Keratinocyte (primary cell): Measurements from ENCODE around the gene OR5K1. TPM values are rescaled to one million over a fixed set of nuclear protein-coding genes. Genes with fewer than 3 reads are reported as not detected.

Experiments
- DNase-seq: peaks from one replicate; pipeline ENCODE4 v3.0.0-alpha.2; 2011; ENCODE audit warnings: low read depth, missing footprints, low spot score
- FAIRE-seq: peaks from 2 replicates; lab custom pipeline; 2011; peaks lifted over from hg19 to GRCh38; lab: Jason Lieb, UNC
- H2AFZ ChIP-seq: 2 replicates; pipeline ENCODE4 v1.6.0; 2012; ENCODE audit warnings: low read length, control low read depth, inconsistent platforms; ENCODE audit not compliant: control insufficient read depth
- H3K27ac ChIP-seq: 2 replicates; pipeline ENCODE4 v1.5.1; 2011; ENCODE audit warnings: low read length; ENCODE audit not compliant: control insufficient read depth, insufficient read depth
- H3K27me3 ChIP-seq: 3 replicates; pipeline ENCODE4 v1.6.0; 2011; ENCODE audit warnings: low read length; ENCODE audit not compliant: control insufficient read depth, insufficient read depth; ENCODE audit errors: extremely low read depth
- H3K36me3 ChIP-seq, 2 experiments: 2 replicates in 1 of 2; 3 replicates in 1 of 2; pipeline ENCODE4 v1.5.1; 2011; ENCODE audit warnings: low read length in 2 of 2, mild to moderate bottlenecking in 1 of 2; ENCODE audit not compliant: control insufficient read depth in 2 of 2, insufficient read depth in 2 of 2; ENCODE audit errors: extremely low read depth in 1 of 2
- H3K4me1 ChIP-seq: 3 replicates; pipeline ENCODE4 v1.5.1; 2011; ENCODE audit warnings: low read length; ENCODE audit not compliant: control insufficient read depth, insufficient read depth; ENCODE audit errors: extremely low read depth
- H3K4me2 ChIP-seq: 3 replicates; pipeline ENCODE4 v1.6.0; 2011; ENCODE audit warnings: low read depth, low read length; ENCODE audit not compliant: control insufficient read depth, insufficient read depth; ENCODE audit errors: extremely low read depth
- H3K4me3 ChIP-seq, 3 experiments: fragments of 200-600 bp in 1 of 3; sonication (generic) in 1 of 3; 2 replicates in 2 of 3; 3 replicates in 1 of 3; pipeline ENCODE4 v1.5.1; 2011 to 2016; ENCODE audit warnings: low read length in 3 of 3, mild to moderate bottlenecking in 3 of 3, control low read depth in 2 of 3, inconsistent platforms in 1 of 3, low read depth in 1 of 3, mixed read lengths in 1 of 3, mixed run types in 1 of 3, moderate library complexity in 1 of 3; ENCODE audit not compliant: control insufficient read depth in 2 of 3, insufficient read depth in 2 of 3; ENCODE audit errors: extremely low read depth in 1 of 3
- H3K79me2 ChIP-seq: 2 replicates; pipeline ENCODE4 v1.6.0; 2012; ENCODE audit warnings: low read length; ENCODE audit not compliant: control insufficient read depth, insufficient read depth
- H3K9ac ChIP-seq: 3 replicates; pipeline ENCODE4 v1.6.0; 2011; ENCODE audit warnings: low read length; ENCODE audit not compliant: control insufficient read depth, insufficient read depth; ENCODE audit errors: extremely low read depth
- H3K9me1 ChIP-seq: 3 replicates; pipeline ENCODE4 v1.6.0; 2011; ENCODE audit warnings: low read length; ENCODE audit not compliant: control insufficient read depth, insufficient read depth; ENCODE audit errors: extremely low read depth
- H3K9me3 ChIP-seq: 2 replicates; pipeline ENCODE4 v1.5.1; 2012; ENCODE audit warnings: low read depth, low read length; ENCODE audit not compliant: control insufficient read depth
- H4K20me1 ChIP-seq: 3 replicates; pipeline ENCODE4 v1.6.0; 2011; ENCODE audit warnings: low read length; ENCODE audit not compliant: control insufficient read depth, insufficient read depth; ENCODE audit errors: extremely low read depth
- CTCF ChIP-seq, 3 experiments: IDR thresholded peaks in 1 of 3; conservative IDR thresholded peaks in 1 of 3; optimal IDR thresholded peaks in 1 of 3; 2 replicates in 2 of 3; 3 replicates in 1 of 3; pipeline versions ENCODE3 to v1.5.1; 2011; ENCODE audit warnings: low read length in 3 of 3, mild to moderate bottlenecking in 3 of 3, moderate library complexity in 2 of 3, control low read depth in 1 of 3, inconsistent platforms in 1 of 3; ENCODE audit not compliant: insufficient read depth in 2 of 3; ENCODE audit errors: extremely low read depth in 1 of 3
- EZH2 ChIP-seq: IDR thresholded peaks from one replicate; pipeline ENCODE4 v1.6.1; 2012; ENCODE audit warnings: inconsistent platforms, mild to moderate bottlenecking, low read length, moderate library complexity
- dilution Hi-C: fragments of 300-500 bp; cut with MboI; formaldehyde crosslinking; loops from one replicate; pipeline ENCODE4 v1.7.0; 2020; ENCODE audit warnings: low sequenced_read_pairs; ENCODE audit not compliant: extremely low pct_ligation_motif_present
- polyA plus RNA-seq, 5 experiments: library from polyadenylated mRNA; depleted of rRNA in 3 of 5; stranded (reverse) in 3 of 5; stranded (forward) in 1 of 5; unstranded in 1 of 5; fragments of >200 nt; gene quantifications; 1 replicate in 1 of 5; 2 replicates in 3 of 5; 3 replicates in 1 of 5; pipeline versions ENCODE4 v1.2.1 to v1.2.3, GENCODE V29; 2011 to 2012; ENCODE audit warnings: missing spikeins in 2 of 5, low read depth in 1 of 5, low replicate concordance in 1 of 5

OR5K1 gene
- polyA plus RNA-seq, 1 donor (not counting 4 experiments of a cell fraction or from before 2014, with no cell fraction given), result not detected

DNA sequence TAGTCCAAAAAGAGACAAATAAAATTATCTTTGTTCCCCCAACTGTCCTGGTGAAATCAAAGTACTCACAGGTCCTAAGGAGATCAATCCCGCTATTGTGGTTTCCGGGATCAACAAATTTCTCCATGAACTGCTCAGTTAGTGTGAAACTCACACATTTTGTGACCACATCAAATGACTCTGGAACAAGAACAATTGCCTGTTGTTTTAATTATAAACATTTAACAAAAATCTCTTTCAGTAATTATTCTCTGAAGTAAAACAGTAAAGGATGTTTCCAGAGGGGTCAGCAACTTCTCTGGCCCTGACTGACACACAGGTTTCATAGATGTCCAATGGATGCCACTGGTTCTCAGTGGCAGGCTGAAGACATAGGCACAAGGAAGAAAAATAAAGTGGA is 55.8 kb downstream of the OR5K1 start:
- Histone ChIP-seq H3K9ac (no peak overlapping the region), H4K20me1 (no peaks in the 10 kb centered on the region), H3K79me2 (peaks cover 38% of the 10 kb centered on the region), H3K4me2 (no peak overlapping the region), H3K9me1 (no peaks in the 10 kb centered on the region), H3K27ac (no peak overlapping the region), H3K27me3 (no peaks in the 10 kb centered on the region), H2AFZ (no peak overlapping the region), H3K4me3 (no peak overlapping the region), H3K36me3 (peaks cover 9 to 21% of the 10 kb centered on the region in 2 experiments), H3K9me3 (no peaks in the 10 kb centered on the region), H3K4me1 (peaks cover 12% of the 10 kb centered on the region)
- dilution Hi-C loops, result no loop called here
- DNase-seq (no peak), FAIRE-seq (no peak)
- TF ChIP-seq EZH2, result no peak
- TF ChIP-seq CTCF (optimal IDR thresholded peaks at IDR 0.05 in 1 of 3, IDR thresholded peaks at IDR 0.05 in 1 of 3, conservative IDR thresholded peaks at IDR 0.05 in 1 of 3; ENCODE audit: extremely low read depth in 1 of 3, insufficient read depth in 2 of 3, low read length in 3 of 3), result no peak

GRCh38 chr3:98519351-98519750 is 56.4 kb downstream of the OR5K1 start:
- H3K4me2 ChIP-seq, result no peak overlapping the region
- H3K9me1 ChIP-seq, result no peaks in the 10 kb centered on the region
- no peak overlapping the region for H3K4me3 ChIP-seq
- H3K79me2 ChIP-seq, result peaks cover 38% of the 10 kb centered on the region
- no peak overlapping the region for H3K9ac ChIP-seq
- peaks cover 11% of the 10 kb centered on the region for H3K4me1 ChIP-seq
- TF ChIP-seq EZH2 (no peak), CTCF (optimal IDR thresholded peaks at IDR 0.05 in 1 of 3, IDR thresholded peaks at IDR 0.05 in 1 of 3, conservative IDR thresholded peaks at IDR 0.05 in 1 of 3; ENCODE audit: extremely low read depth in 1 of 3, insufficient read depth in 2 of 3, low read length in 3 of 3) (no peak)
- no peaks in the 10 kb centered on the region for H3K27me3 ChIP-seq
- FAIRE-seq (no peak), DNase-seq (no peak)
- no peaks in the 10 kb centered on the region for H4K20me1 ChIP-seq
- no peak overlapping the region for H2AFZ ChIP-seq
- peaks cover 9 to 21% of the 10 kb centered on the region in 2 experiments for H3K36me3 ChIP-seq
- dilution Hi-C loops, result no loop called here
- no peak overlapping the region for H3K27ac ChIP-seq
- no peaks in the 10 kb centered on the region for H3K9me3 ChIP-seq
